Gastrocnemius medialis (tissue), 4 donors: ENCODE measurements around the gene ZNF536. TPM values are rescaled to one million over a fixed set of nuclear protein-coding genes. Genes with fewer than 3 reads are reported as not detected.

Source experiments
- ATAC-seq, 2 donors: fragments of 150-250 bp; one replicate each; pipeline ENCODE4 v1.9.1; 2016
- DNase-seq, 2 donors: peaks; one replicate each; pipeline ENCODE4 v3.0.0-alpha.2; 2019
- H3K27ac ChIP-seq, 4 donors: fragments of 200-600 bp; sonication (generic); 1 replicate in 1 of 4; 2 replicates in 3 of 4; pipeline ENCODE4 v1.5.1; 2016 to 2018; ENCODE audit warnings: mild to moderate bottlenecking in 2 of 4, moderate library complexity in 1 of 4
- H3K27me3 ChIP-seq, 3 donors: fragments of 200-600 bp; sonication (generic) in 2 of 3; 1 replicate in 1 of 3; 2 replicates in 2 of 3; pipeline versions ENCODE4 v1.5.1 to v1.6.0; 2016 to 2019; ENCODE audit warnings: mild to moderate bottlenecking in 1 of 3, moderate library complexity in 1 of 3
- H3K36me3 ChIP-seq, 2 donors: fragments of 200-600 bp; sonication (generic) in 1 of 2; one replicate each; pipeline ENCODE4 v1.5.1; 2017 to 2018
- H3K4me1 ChIP-seq, 2 donors: fragments of 200-600 bp; sonication (generic) in 1 of 2; one replicate each; pipeline ENCODE4 v1.5.1; 2016 to 2017; ENCODE audit warnings: mild to moderate bottlenecking in 2 of 2
- H3K4me3 ChIP-seq, 4 donors: fragments of 200-600 bp; sonication (generic) in 3 of 4; 1 replicate in 1 of 4; 2 replicates in 3 of 4; pipeline ENCODE4 v1.5.1; 2016 to 2019; ENCODE audit warnings: mild to moderate bottlenecking in 2 of 4
- H3K9me3 ChIP-seq, 3 donors: fragments of 200-600 bp; sonication (generic) in 2 of 3; 1 replicate in 1 of 3; 2 replicates in 2 of 3; pipeline ENCODE4 v1.5.1; 2016 to 2019
- POLR2A ChIP-seq, 2 donors: fragments of 450-650 bp; IDR thresholded peaks; one replicate each; pipeline ENCODE4 v1.6.1; 2017; ENCODE audit warnings: antibody characterized with exemption in 2 of 2, mild to moderate bottlenecking in 2 of 2, moderate library complexity in 2 of 2
- in situ Hi-C, 4 donors: fragments of 200-750 bp; cut with MboI; loops; one replicate each; pipeline versions ENCODE4 v1.15.0 to v1.8.0; 2017; ENCODE audit warnings: low sequenced_read_pairs in 4 of 4
- intact Hi-C: fragments of 100-400 bp; cut with DNase I; formaldehyde crosslinking; loops from one replicate; pipeline ENCODE4 v1.15.1; 2023; ENCODE audit warnings: low total_unique reads
- total RNA-seq, 4 donors: library from RNA; depleted of rRNA; stranded (reverse); fragments of >200 nt; gene quantifications; one replicate each; pipeline versions ENCODE4 v1.1.0 to v1.2.3, GENCODE V29; 2016
- TF ChIP-seq, protein P1 (sequence below), 5 experiments: fragments of 450-650 bp in 3 of 5; fragments of 200-600 bp in 2 of 5; sonication (generic) in 2 of 5; IDR thresholded peaks in 4 of 5; conservative IDR thresholded peaks in 1 of 5; 1 replicate in 4 of 5; 2 replicates in 1 of 5; pipeline ENCODE4 v1.5.1; 2016 to 2019; ENCODE audit warnings: antibody characterized with exemption in 5 of 5, mild to moderate bottlenecking in 3 of 5, moderate library complexity in 3 of 5

ZNF536 gene
- total RNA-seq, 4 donors from 2014 or later = 0.12 to 0.44 (median 0.20) TPM; not detected in 1

DNA sequence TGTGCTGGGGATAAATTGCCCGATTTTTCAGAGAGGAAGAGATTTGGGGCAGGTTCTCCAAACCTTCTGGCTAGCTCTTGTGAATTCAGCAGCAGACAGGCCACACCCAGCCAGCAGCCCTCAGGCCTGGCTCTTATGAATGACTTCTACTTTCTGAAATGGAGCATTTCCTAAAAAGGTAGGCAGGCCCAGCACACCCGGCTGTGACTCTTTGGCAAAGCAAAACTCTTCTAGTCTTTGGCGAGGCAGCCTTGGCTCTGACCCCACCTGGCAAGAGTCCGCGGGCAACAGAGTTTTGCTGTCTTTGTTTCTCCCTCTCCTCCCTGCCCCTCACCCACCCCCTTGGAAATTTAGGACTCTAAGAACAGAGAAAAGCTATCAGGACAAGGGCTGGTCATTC lies 221.2 kb downstream of the ZNF536 start:
- DNase-seq = no peak
- Histone ChIP-seq H3K36me3 (no peaks in the 10 kb centered on the region), H3K4me3 (no peak overlapping the region), H3K27me3 (peaks cover 0 to 2% (median 0%) of the 10 kb centered on the region in 3 donors), H3K4me1 (no peaks in the 10 kb centered on the region), H3K27ac (no peak overlapping the region), H3K9me3 (no peaks in the 10 kb centered on the region)
- TF ChIP-seq, protein P1, sequence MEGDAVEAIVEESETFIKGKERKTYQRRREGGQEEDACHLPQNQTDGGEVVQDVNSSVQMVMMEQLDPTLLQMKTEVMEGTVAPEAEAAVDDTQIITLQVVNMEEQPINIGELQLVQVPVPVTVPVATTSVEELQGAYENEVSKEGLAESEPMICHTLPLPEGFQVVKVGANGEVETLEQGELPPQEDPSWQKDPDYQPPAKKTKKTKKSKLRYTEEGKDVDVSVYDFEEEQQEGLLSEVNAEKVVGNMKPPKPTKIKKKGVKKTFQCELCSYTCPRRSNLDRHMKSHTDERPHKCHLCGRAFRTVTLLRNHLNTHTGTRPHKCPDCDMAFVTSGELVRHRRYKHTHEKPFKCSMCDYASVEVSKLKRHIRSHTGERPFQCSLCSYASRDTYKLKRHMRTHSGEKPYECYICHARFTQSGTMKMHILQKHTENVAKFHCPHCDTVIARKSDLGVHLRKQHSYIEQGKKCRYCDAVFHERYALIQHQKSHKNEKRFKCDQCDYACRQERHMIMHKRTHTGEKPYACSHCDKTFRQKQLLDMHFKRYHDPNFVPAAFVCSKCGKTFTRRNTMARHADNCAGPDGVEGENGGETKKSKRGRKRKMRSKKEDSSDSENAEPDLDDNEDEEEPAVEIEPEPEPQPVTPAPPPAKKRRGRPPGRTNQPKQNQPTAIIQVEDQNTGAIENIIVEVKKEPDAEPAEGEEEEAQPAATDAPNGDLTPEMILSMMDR (IDR thresholded peaks at IDR 0.05 in 4 of 5, conservative IDR thresholded peaks at IDR 0.05 in 1 of 5) = no peak
- TF ChIP-seq POLR2A (IDR thresholded peaks at IDR 0.05) = no peak
- ATAC-seq = no peak
- in situ Hi-C loops = no loop called here
- intact Hi-C loops = no loop called here

DNA sequence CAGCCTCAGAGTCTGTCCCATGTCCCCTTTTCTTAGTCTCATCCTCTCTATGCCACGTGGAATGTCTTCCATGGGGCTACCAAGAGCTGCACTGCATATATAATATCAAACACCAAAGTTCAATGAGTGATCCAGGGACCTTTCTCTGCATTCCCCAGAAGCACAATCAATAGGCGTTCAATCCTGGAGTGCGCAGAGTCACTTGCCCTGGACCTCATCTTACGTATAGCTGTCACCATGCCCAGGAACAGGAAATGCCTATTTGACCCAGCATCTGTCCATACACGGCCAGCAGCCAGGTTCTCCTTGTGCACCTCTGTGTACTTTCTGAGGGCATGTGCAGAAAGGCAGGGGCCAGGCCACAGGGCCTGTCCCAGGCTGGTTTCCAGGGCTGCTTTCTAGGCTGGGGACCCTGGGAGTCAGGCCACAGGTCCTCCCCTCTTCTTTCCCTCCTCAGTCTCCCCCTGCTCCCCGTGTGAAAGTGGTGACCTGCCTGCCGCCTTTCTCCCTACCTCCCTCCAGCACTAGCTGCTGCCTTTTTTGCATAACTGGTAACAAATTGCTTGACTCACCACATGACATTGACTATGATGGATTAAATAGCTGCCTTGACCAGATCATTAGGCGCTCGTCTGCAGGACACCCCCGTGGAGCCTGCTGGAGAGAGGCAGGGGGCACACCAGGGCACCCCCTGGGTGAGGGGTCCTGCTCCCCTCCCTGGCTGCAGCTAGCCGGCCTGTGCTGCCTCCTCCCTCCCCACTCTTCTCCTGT lies 222.0 kb downstream of the ZNF536 start:
- Histone ChIP-seq H3K27ac (no peak overlapping the region), H3K27me3 (peaks cover 0 to 2% (median 0%) of the 10 kb centered on the region in 3 donors), H3K4me1 (no peaks in the 10 kb centered on the region), H3K4me3 (no peak overlapping the region), H3K36me3 (no peaks in the 10 kb centered on the region), H3K9me3 (no peaks in the 10 kb centered on the region)
- ATAC-seq (no peak), DNase-seq (no peak)
- TF ChIP-seq, protein P1 (IDR thresholded peaks at IDR 0.05 in 4 of 5, conservative IDR thresholded peaks at IDR 0.05 in 1 of 5) = no peak
- TF ChIP-seq POLR2A (IDR thresholded peaks at IDR 0.05) = no peak
- in situ Hi-C loops (no loop called here), intact Hi-C loops (no loop called here)

DNA sequence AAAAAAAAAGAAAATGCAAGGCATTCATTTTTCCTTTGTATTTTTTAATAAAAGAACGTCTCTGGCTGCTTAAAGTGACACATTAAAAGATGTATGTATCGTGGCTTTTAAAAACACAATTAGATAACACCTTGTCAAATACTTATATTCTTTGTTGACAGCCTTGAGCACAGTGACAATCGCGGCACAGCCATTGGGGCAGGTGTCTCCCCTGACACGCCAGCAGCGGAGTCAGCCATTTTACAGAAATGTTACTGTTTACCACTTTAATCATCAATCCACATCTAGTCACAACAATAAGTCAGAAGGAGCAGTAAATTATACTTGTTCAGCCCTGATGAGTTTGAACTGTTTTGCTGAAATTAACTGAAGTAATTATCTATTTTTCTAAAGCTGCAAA lies 224.1 kb downstream of the ZNF536 start:
- DNase-seq (no peak), ATAC-seq (no peak)
- Histone ChIP-seq H3K9me3 (no peaks in the 10 kb centered on the region), H3K4me3 (no peak overlapping the region), H3K27me3 (peaks cover 0 to 2% (median 0%) of the 10 kb centered on the region in 3 donors), H3K27ac (no peak overlapping the region), H3K4me1 (no peaks in the 10 kb centered on the region), H3K36me3 (no peaks in the 10 kb centered on the region)
- intact Hi-C loops = no loop called here
- no peak for TF ChIP-seq POLR2A (IDR thresholded peaks at IDR 0.05)
- TF ChIP-seq, protein P1 (IDR thresholded peaks at IDR 0.05 in 4 of 5, conservative IDR thresholded peaks at IDR 0.05 in 1 of 5) = no peak
- in situ Hi-C loops = no loop called here

DNA sequence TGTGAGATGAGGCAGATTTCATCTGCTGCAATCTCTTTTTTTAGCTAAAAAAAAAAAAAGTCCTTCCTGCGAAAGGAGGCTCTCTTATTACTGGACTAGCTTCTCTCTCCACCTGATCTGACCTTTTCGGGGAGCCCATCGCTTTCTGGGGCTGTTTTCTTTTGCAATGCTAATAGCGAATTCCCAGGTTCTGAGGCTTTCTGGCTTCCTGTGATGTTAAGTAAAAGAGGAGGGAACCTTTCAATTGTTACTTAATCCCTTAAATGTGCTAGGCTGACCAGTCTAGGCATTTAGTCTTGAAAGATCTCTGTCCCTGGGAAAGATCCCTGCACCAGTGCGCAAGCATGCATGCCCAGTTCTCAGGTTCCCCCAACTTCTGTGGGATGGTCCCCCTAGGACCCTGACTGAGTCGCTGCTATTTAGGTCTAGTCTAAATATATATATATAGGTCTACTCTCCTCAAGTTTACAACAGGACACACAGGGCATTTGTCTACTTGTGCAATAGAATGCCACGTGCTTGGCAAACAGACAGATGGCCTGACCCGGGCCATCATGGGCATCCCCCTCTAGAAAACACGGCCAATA lies 224.7 kb downstream of the ZNF536 start:
- no peaks in the 10 kb centered on the region for H3K9me3 ChIP-seq
- no peak overlapping the region for H3K27ac ChIP-seq
- TF ChIP-seq POLR2A (IDR thresholded peaks at IDR 0.05) = no peak
- TF ChIP-seq, protein P1 (IDR thresholded peaks at IDR 0.05 in 4 of 5, conservative IDR thresholded peaks at IDR 0.05 in 1 of 5) = no peak
- H3K36me3 ChIP-seq = no peaks in the 10 kb centered on the region
- H3K27me3 ChIP-seq = peaks cover 0 to 2% (median 0%) of the 10 kb centered on the region in 3 donors
- no peak for ATAC-seq
- H3K4me1 ChIP-seq = no peaks in the 10 kb centered on the region
- H3K4me3 ChIP-seq = no peak overlapping the region
- DNase-seq = no peak
- in situ Hi-C loops (no loop called here), intact Hi-C loops (no loop called here)
